K562 (cell line): ENCODE results near the gene SNX1. TPM values are rescaled to one million over a fixed set of nuclear protein-coding genes. Genes with fewer than 3 reads are reported as not detected.

Experiments used
- ATAC-seq: fragments of 200-7000 bp; cut with Tn5 transposase; 3 replicates; pipeline ENCODE4 v1.9.1; 2020; ENCODE audit warnings: moderate library complexity
- BruUV-seq: library from RNA; stranded (reverse); fragments of 400-500 nt; replicated peaks from 2 replicates; lab custom pipeline; 2021; lab: Mats Ljungman, UMichigan
- CTCF ChIA-PET: fragments of 300-600 bp; formaldehyde crosslinking; extraction: SDS; loops from one replicate; lab custom pipeline; 2021; ENCODE audit warnings: low intra/inter-chr PET ratio; lab: Yijun Ruan, JAX
- POLR2A ChIA-PET: fragments of 300-600, 350-650 bp; sonication (Branson Sonifier 250); formaldehyde crosslinking; extraction: SDS; loops from one replicate; lab custom pipeline; 2021; ENCODE audit warnings: antibody characterized with exemption, inconsistent platforms; lab: Yijun Ruan, JAX
- DNase-seq, 4 experiments: peaks; one replicate each; pipeline versions ENCODE4 v3.0.0 to v3.0.0-alpha.2; 2011 to 2018; ENCODE audit warnings: low spot score in 3 of 4, mixed read lengths in 3 of 4; ENCODE audit errors: extremely low read depth in 1 of 4
- FAIRE-seq: peaks from 2 replicates; lab custom pipeline; 2011; peaks lifted over from hg19 to GRCh38; lab: Jason Lieb, UNC
- H2AFZ ChIP-seq: 2 replicates; pipeline ENCODE4 v1.6.0; 2011; ENCODE audit warnings: low read depth, low read length, control low read depth, inconsistent platforms
- H3K27ac ChIP-seq: fragments of 200-600 bp; 3 replicates; pipeline ENCODE4 v1.8.0; 2011; ENCODE audit warnings: low read depth, mild to moderate bottlenecking, control low read depth, inconsistent platforms, low read length, moderate library complexity, mixed read lengths; ENCODE audit errors: extremely low read depth
- H3K27me3 ChIP-seq, 2 experiments: fragments of 300-600 bp in 1 of 2; 2 replicates in 1 of 2; 3 replicates in 1 of 2; pipeline versions ENCODE4 v1.6.0 to v1.8.0; 2011; ENCODE audit warnings: inconsistent platforms in 2 of 2, low read length in 2 of 2, mild to moderate bottlenecking in 1 of 2, mixed read lengths in 1 of 2, moderate library complexity in 1 of 2; ENCODE audit not compliant: control insufficient read depth in 2 of 2, insufficient read depth in 2 of 2
- H3K36me3 ChIP-seq: fragments of 300-600 bp; 3 replicates; pipeline ENCODE4 v1.8.0; 2011; ENCODE audit warnings: mild to moderate bottlenecking, low read length, inconsistent platforms; ENCODE audit not compliant: control insufficient read depth, insufficient read depth
- H3K4me1 ChIP-seq, 2 experiments: fragments of 200-600 bp in 1 of 2; replicated peaks in 1 of 2; 2 replicates in 1 of 2; 3 replicates in 1 of 2; pipeline versions ENCODE4 v1.5.1 to v1.8.0; 2011; ENCODE audit warnings: inconsistent platforms in 2 of 2, low read length in 2 of 2, mild to moderate bottlenecking in 1 of 2, mixed read lengths in 1 of 2, moderate library complexity in 1 of 2; ENCODE audit not compliant: control insufficient read depth in 2 of 2, insufficient read depth in 2 of 2
- H3K4me2 ChIP-seq: 2 replicates; pipeline ENCODE4 v1.6.1; 2011; ENCODE audit warnings: low read length, control low read depth, inconsistent platforms, mixed read lengths; ENCODE audit not compliant: insufficient read depth
- H3K4me3 ChIP-seq: fragments of 200-600 bp; sonication (generic), shearing (Covaris generic); 2 replicates; pipeline ENCODE4 v1.5.1; 2016; ENCODE audit warnings: control low read depth, inconsistent platforms
- H3K79me2 ChIP-seq: fragments of 200-600 bp; 3 replicates; pipeline ENCODE4 v1.8.0; 2011; ENCODE audit warnings: low read length, inconsistent platforms; ENCODE audit not compliant: control insufficient read depth, insufficient read depth
- H3K9ac ChIP-seq, 2 experiments: 2 replicates each; pipeline versions ENCODE4 v1.6.0 to v1.6.1; 2011; ENCODE audit warnings: low read depth in 2 of 2, low read length in 2 of 2, control low read depth in 1 of 2, inconsistent platforms in 1 of 2, mild to moderate bottlenecking in 1 of 2, mixed read lengths in 1 of 2; ENCODE audit not compliant: insufficient read depth in 1 of 2
- H3K9me1 ChIP-seq: one replicate; pipeline ENCODE4 v1.6.0; 2011; ENCODE audit warnings: inconsistent platforms, mild to moderate bottlenecking, low read length, moderate library complexity; ENCODE audit not compliant: control insufficient read depth, insufficient read depth
- H3K9me3 ChIP-seq: replicated peaks from 2 replicates; pipeline ENCODE4 v1.5.1; 2011; ENCODE audit warnings: low read depth, low read length, inconsistent platforms; ENCODE audit not compliant: control insufficient read depth, insufficient read depth
- H4K20me1 ChIP-seq: replicated peaks from 2 replicates; pipeline ENCODE4 v1.6.1; 2011; ENCODE audit warnings: low read length, inconsistent platforms, mixed read lengths; ENCODE audit not compliant: control insufficient read depth, insufficient read depth
- ARID2 ChIP-seq: fragments of 450-650 bp; IDR thresholded peaks from 2 replicates; pipeline ENCODE4 v1.6.1; 2017; ENCODE audit warnings: antibody characterized with exemption, mild to moderate bottlenecking
- CBFA2T3 ChIP-seq: fragments of 450-650 bp; IDR thresholded peaks from 2 replicates; pipeline ENCODE4 v1.6.1; 2017
- GATAD2B ChIP-seq: fragments of 450-650 bp; IDR thresholded peaks from 2 replicates; pipeline ENCODE4 v1.6.1; 2017; ENCODE audit warnings: mild to moderate bottlenecking, borderline replicate concordance
- MEIS2 ChIP-seq: fragments of 450-650 bp; IDR thresholded peaks from 2 replicates; pipeline ENCODE4 v1.6.1; 2014; ENCODE audit warnings: mild to moderate bottlenecking; ENCODE audit not compliant: partially characterized antibody
- NELFE ChIP-seq: IDR thresholded peaks from 2 replicates; pipeline ENCODE4 v1.6.1; 2011; ENCODE audit warnings: mild to moderate bottlenecking; ENCODE audit not compliant: insufficient read depth, insufficient read length
- NFIC ChIP-seq: fragments of 450-650 bp; IDR thresholded peaks from 2 replicates; pipeline ENCODE4 v1.6.1; 2017; ENCODE audit warnings: mild to moderate bottlenecking, inconsistent platforms
- PTBP1 ChIP-seq: fragments of 200-400 bp; formaldehyde crosslinking; IDR thresholded peaks from 2 replicates; pipeline ENCODE4 v1.6.1; 2017; ENCODE audit warnings: low read depth, low read length
- RAD21 ChIP-seq, 2 experiments: fragments of 250-450 bp in 1 of 2; fragments of 450-650 bp in 1 of 2; sonication (Bioruptor Pico) in 1 of 2; formaldehyde crosslinking in 1 of 2; IDR thresholded peaks in 1 of 2; conservative IDR thresholded peaks in 1 of 2; 2 replicates each; pipeline versions ENCODE4 v1.4.0 to v1.8.0; 2020 to 2022; ENCODE audit warnings: mild to moderate bottlenecking in 2 of 2, moderate library complexity in 1 of 2
- RBM14 ChIP-seq: fragments of 200-400 bp; formaldehyde crosslinking; IDR thresholded peaks from 2 replicates; pipeline ENCODE4 v1.6.1; 2018; ENCODE audit warnings: low read depth, mild to moderate bottlenecking, low read length, moderate library complexity, borderline replicate concordance; ENCODE audit not compliant: insufficient read depth
- RFX5 ChIP-seq: IDR thresholded peaks from 2 replicates; pipeline ENCODE4 v1.6.1; 2011; ENCODE audit warnings: low read depth, mild to moderate bottlenecking, improper control_type of control experiment, low read length
- TSC22D4 ChIP-seq: fragments of 450-650 bp; IDR thresholded peaks from 2 replicates; pipeline ENCODE4 v1.6.1; 2016; ENCODE audit warnings: missing genetic modification characterization, missing biosample characterization, control low read depth
- ZNF347 ChIP-seq: fragments of 450-650 bp; formaldehyde crosslinking; IDR thresholded peaks from 2 replicates; pipeline ENCODE4 v1.4.0; 2020; ENCODE audit warnings: low read depth, mild to moderate bottlenecking, moderate library complexity
- ZNF589 ChIP-seq: fragments of 200-800 bp; sonication (Bioruptor generic); IDR thresholded peaks from 2 replicates; pipeline ENCODE4 v1.6.1; 2016; ENCODE audit warnings: low read depth, missing genetic modification characterization, missing compliant biosample characterization
- whole genome bisulfite sequencing: fragments of 100-300 bp; shearing (Covaris generic); methylation state at CpG from one replicate; pipeline ENCODE4 v1.1.6; 2016; ENCODE audit warnings: low coverage, mixed read lengths; ENCODE audit not compliant: insufficient coverage; ENCODE audit errors: missing lambda C conversion rate; 5-methylcytosine and 5-hydroxymethylcytosine counted together
- in situ Hi-C: fragments of 300-500 bp; cut with MboI; formaldehyde crosslinking; loops from 4 replicates; pipeline ENCODE4 v1.15.0; 2018; ENCODE audit warnings: inconsistent platforms, mixed read lengths
- intact Hi-C: fragments of 100-400 bp; cut with micrococcal nuclease; formaldehyde crosslinking; loops from 2 replicates; pipeline ENCODE4 v1.14.2; 2022
- polyA plus RNA-seq, 8 experiments: library from polyadenylated mRNA; depleted of rRNA in 4 of 8; stranded (reverse) in 5 of 8; unstranded in 3 of 8; fragments of >200 nt; fragmentation: Nextera tagmentation in 2 of 8; fragmentation: Illumina TruSeq in 1 of 8; extraction: Ambion mirVana in 2 of 8; extraction: Trizol in 1 of 8; gene quantifications; 2 replicates each; pipeline versions ENCODE4 v1.2.1 to v1.2.3, GENCODE V29; 2011 to 2014; ENCODE audit warnings: inconsistent platforms in 1 of 8, missing spikeins in 1 of 8
- total RNA-seq, 7 experiments: library from RNA; depleted of rRNA in 6 of 7; stranded (reverse); fragments of >200 nt in 6 of 7; fragmentation: Illumina TruSeq in 2 of 7; extraction: Trizol in 2 of 7; gene quantifications; 2 replicates each; pipeline versions ENCODE4 v1.2.1 to v1.2.3, GENCODE V29; 2011 to 2021; ENCODE audit warnings: low replicate concordance in 1 of 7
- TF ChIP-seq, protein P1 (sequence below), 3 experiments: fragments of 200-800 bp in 1 of 3; fragments of 250-450 bp in 1 of 3; fragments of 450-650 bp in 1 of 3; sonication (Bioruptor Pico) in 1 of 3; sonication (Bioruptor generic) in 1 of 3; formaldehyde crosslinking in 1 of 3; IDR thresholded peaks; 2 replicates each; pipeline versions ENCODE4 v1.6.1 to v1.8.0; 2016 to 2022; ENCODE audit warnings: mild to moderate bottlenecking in 2 of 3, missing genetic modification characterization in 2 of 3, missing compliant biosample characterization in 1 of 3, moderate library complexity in 1 of 3
- TF ChIP-seq, protein P2 (sequence below): fragments of 250-450 bp; sonication (Bioruptor Pico); IDR thresholded peaks from 2 replicates; pipeline ENCODE4 v1.5.0; 2021; ENCODE audit warnings: mild to moderate bottlenecking, moderate library complexity

The SNX1 gene
- total and polyA plus RNA-seq, 9 of the 15 experiments (the other 6 are each of a cell fraction or from before 2014, with no cell fraction given) = 11.0 to 105 (median 59.9) TPM

DNA sequence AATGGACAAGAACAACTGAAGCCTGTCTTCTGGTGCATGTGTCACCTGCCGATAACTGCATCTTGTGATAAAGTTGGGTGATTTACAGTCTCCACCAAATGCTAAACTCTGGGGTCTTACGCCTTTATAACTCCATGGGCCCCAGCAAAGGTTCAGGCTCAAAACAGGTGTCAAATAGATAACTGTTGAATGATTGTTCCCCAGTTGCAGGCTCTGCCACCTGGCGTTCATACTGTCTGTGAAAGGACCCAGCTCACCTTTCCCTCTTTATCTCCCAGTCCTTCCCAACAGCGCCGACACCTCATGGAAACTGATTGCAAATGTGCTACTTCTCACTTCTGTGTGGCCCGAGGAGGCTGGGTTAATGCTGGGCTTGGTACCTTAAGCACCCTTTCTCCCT lies 47.5 kb downstream of the SNX1 start:
- ChIA-PET CTCF (no interaction called here), POLR2A (interaction anchor here (6.1 kb wide), 1 partner anchor 10 kb away, joined by 34 read pairs; no protein-coding TSS in a partner anchor)
- no peaks in the 10 kb centered on the region for H3K9me3 ChIP-seq
- H2AFZ ChIP-seq = no peak overlapping the region
- intact Hi-C loops (no loop called here), in situ Hi-C loops (no loop called here)
- H3K9ac ChIP-seq = peak overlapping the region in 1 of 2 experiments; percentile 70; a peak in 1 of 4 replicates
- H3K4me3 ChIP-seq = no peak overlapping the region
- H3K27ac ChIP-seq = no peak overlapping the region; the same call in 2 of the 3 replicates
- H3K4me2 ChIP-seq = no peak overlapping the region; the same call in 1 of the 2 replicates
- DNase-seq (peak in 1 of 4 experiments; percentile 63), FAIRE-seq (no peak), ATAC-seq (peak; percentile 6; the same call in 2 of the 3 replicates)
- H3K79me2 ChIP-seq = no peaks in the 10 kb centered on the region
- H3K27me3 ChIP-seq = no peaks in the 10 kb centered on the region
- H3K4me1 ChIP-seq = peaks cover 36 to 59% of the 10 kb centered on the region in 2 experiments
- BruUV-seq = no TSS peak
- peaks cover 18% of the 10 kb centered on the region; the same call in 1 of the 2 replicates for H4K20me1 ChIP-seq
- H3K36me3 ChIP-seq = peaks cover 38% of the 10 kb centered on the region
- WGBS = 15% methylated on average over 6 of the region's 6 CpGs
- H3K9me1 ChIP-seq = no peaks in the 10 kb centered on the region
- TF ChIP-seq, protein P1, sequence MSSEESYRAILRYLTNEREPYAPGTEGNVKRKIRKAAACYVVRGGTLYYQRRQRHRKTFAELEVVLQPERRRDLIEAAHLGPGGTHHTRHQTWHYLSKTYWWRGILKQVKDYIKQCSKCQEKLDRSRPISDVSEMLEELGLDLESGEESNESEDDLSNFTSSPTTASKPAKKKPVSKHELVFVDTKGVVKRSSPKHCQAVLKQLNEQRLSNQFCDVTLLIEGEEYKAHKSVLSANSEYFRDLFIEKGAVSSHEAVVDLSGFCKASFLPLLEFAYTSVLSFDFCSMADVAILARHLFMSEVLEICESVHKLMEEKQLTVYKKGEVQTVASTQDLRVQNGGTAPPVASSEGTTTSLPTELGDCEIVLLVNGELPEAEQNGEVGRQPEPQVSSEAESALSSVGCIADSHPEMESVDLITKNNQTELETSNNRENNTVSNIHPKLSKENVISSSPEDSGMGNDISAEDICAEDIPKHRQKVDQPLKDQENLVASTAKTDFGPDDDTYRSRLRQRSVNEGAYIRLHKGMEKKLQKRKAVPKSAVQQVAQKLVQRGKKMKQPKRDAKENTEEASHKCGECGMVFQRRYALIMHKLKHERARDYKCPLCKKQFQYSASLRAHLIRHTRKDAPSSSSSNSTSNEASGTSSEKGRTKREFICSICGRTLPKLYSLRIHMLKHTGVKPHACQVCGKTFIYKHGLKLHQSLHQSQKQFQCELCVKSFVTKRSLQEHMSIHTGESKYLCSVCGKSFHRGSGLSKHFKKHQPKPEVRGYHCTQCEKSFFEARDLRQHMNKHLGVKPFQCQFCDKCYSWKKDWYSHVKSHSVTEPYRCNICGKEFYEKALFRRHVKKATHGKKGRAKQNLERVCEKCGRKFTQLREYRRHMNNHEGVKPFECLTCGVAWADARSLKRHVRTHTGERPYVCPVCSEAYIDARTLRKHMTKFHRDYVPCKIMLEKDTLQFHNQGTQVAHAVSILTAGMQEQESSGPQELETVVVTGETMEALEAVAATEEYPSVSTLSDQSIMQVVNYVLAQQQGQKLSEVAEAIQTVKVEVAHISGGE (CRISPR knock-in tag; IDR thresholded peaks at IDR 0.05) = no peak
- TF ChIP-seq GATAD2B (no peak), TSC22D4 (tag) (no peak), MEIS2 (peak; percentile 68), PTBP1 (no peak), RFX5 (no peak), NELFE (no peak), NFIC (peak; percentile 13; the same call in 1 of the 2 replicates), ARID2 (no peak), RAD21 (CRISPR knock-in tag; conservative IDR thresholded peaks at IDR 0.05 in 1 of 2, IDR thresholded peaks at IDR 0.05 in 1 of 2) (0 out of 4 replicates have a peak, but pooled peaks of 1 of the 2 experiments have one; percentile 14), CBFA2T3 (peak; percentile 83), RBM14 (no peak), ZNF589 (CRISPR knock-in tag) (no peak), ZNF347 (CRISPR knock-in tag) (no peak)
- TF ChIP-seq, protein P2, sequence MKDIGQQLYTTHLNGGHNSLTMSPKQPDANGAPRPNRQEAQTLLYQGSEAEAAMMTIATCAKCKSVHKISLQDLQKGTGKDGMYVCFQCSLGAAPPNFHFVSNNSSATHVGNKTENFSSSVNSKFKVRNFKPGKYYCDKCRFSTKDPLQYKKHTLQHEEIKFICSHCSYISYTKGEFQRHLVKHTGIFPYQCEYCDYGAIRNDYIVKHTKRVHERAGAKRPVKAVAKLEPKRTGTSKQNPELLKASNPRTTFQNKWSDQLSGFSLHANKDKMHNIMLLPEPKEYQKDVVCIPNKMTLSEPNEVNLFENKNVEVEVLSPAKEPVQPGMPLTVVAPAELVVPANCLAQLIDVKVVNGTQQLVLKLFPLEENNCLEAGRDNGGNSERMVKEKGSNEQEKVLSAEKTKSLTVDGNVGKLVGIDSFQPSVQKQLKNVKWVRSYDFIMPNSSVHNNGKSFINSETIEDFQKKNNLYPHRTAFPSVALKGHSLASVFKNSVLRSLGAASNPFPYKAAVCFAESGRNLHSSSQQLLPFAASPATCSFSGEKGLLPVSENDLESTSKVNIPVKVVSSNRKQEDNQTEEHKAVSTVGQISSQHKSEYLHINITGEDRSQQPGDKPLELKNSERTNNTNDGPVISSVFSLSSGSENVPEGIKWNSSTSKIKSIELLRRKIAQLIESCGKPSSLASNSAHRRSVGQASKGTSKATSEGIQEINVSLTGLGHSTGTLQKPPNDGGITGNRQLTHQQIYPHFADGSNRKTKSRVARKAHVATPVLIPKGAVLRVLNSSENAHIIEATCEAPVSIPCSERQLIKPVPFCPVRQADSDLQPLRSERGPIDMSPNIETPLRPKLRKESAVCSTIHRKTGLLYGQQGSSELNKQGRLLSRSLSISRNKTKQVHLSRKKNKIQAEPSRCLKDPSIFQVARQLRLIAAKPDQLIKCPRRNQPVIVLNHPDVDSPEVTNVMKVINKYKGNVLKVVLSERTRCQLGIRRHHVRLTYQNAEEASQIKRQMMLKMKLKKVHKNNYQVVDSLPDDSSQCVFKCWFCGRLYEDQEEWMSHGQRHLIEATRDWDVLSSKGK (CRISPR knock-in tag) = no peak
